ENCODE data around the gene HECW1. TPM values are rescaled to one million over a fixed set of nuclear protein-coding genes. Genes with fewer than 3 reads are reported as not detected.

Gene HECW1
- total RNA-seq, 3 donors from 2014 or later = 0.48 to 1.9 (median 0.66) TPM

GRCh38 chr7:43318188-43318770, 205.8 kb downstream of the HECW1 start:
- Histone ChIP-seq H3K27me3 (no peaks in the 10 kb centered on the region), H3K4me3 (no peak overlapping the region), H3K36me3 (no peaks in the 10 kb centered on the region), H3K27ac (peak overlapping the region in 1 of 2 donors; percentile 25), H3K9me3 (no peaks in the 10 kb centered on the region), H3K4me1 (no peaks in the 10 kb centered on the region)
- no peak for DNase-seq (ENCODE audit: low spot score in 2 of 2)
- no peak for TF ChIP-seq POLR2A (IDR thresholded peaks at IDR 0.05)
- TF ChIP-seq CTCF (IDR thresholded peaks at IDR 0.05) = no peak
- TF ChIP-seq POLR2AphosphoS5 (IDR thresholded peaks at IDR 0.05) = no peak
- intact Hi-C loops (cut with DNase I; ENCODE audit: low total_unique reads) = loop anchor here (10.0 kb wide), 1 partner anchor 947 kb away; no protein-coding TSS in a partner anchor

- TF ChIP-seq POLR2A (IDR thresholded peaks at IDR 0.05) (no peak), CTCF (IDR thresholded peaks at IDR 0.05) (no peak), POLR2AphosphoS5 (IDR thresholded peaks at IDR 0.05) (no peak)
- H3K27ac ChIP-seq = no peak overlapping the region
- intact Hi-C loops (cut with DNase I; ENCODE audit: low total_unique reads) = no loop called here
- H3K27me3 ChIP-seq = no peaks in the 10 kb centered on the region
- no peaks in the 10 kb centered on the region for H3K9me3 ChIP-seq
- no peak overlapping the region for H3K4me3 ChIP-seq
- no peak for DNase-seq (ENCODE audit: low spot score in 2 of 2)
- H3K36me3 ChIP-seq = no peaks in the 10 kb centered on the region
- no peaks in the 10 kb centered on the region for H3K4me1 ChIP-seq
Measured at GRCh38 chr7:43325595-43325994, 213.1 kb downstream of the HECW1 start.

- Histone ChIP-seq H3K36me3 (no peaks in the 10 kb centered on the region), H3K27ac (no peak overlapping the region), H3K4me1 (no peaks in the 10 kb centered on the region), H3K9me3 (no peaks in the 10 kb centered on the region), H3K27me3 (no peaks in the 10 kb centered on the region), H3K4me3 (no peak overlapping the region)
- intact Hi-C loops (cut with DNase I; ENCODE audit: low total_unique reads) = no loop called here
- TF ChIP-seq CTCF (IDR thresholded peaks at IDR 0.05) (no peak), POLR2AphosphoS5 (IDR thresholded peaks at IDR 0.05) (no peak), POLR2A (IDR thresholded peaks at IDR 0.05) (no peak)
- no peak for DNase-seq (ENCODE audit: low spot score in 2 of 2)
Measured at GRCh38 chr7:43328336-43328735, 215.9 kb downstream of the HECW1 start.

GRCh38 chr7:43328785-43329380, 216.4 kb downstream of the HECW1 start:
- intact Hi-C loops (cut with DNase I; ENCODE audit: low total_unique reads) = no loop called here
- no peaks in the 10 kb centered on the region for H3K9me3 ChIP-seq
- no peak overlapping the region for H3K27ac ChIP-seq
- no peak for DNase-seq (ENCODE audit: low spot score in 2 of 2)
- no peaks in the 10 kb centered on the region for H3K36me3 ChIP-seq
- H3K27me3 ChIP-seq = no peaks in the 10 kb centered on the region
- TF ChIP-seq POLR2A (IDR thresholded peaks at IDR 0.05) (no peak), CTCF (IDR thresholded peaks at IDR 0.05) (no peak), POLR2AphosphoS5 (IDR thresholded peaks at IDR 0.05) (no peak)
- no peak overlapping the region for H3K4me3 ChIP-seq
- H3K4me1 ChIP-seq = no peaks in the 10 kb centered on the region

GRCh38 chr7:43332193-43332796, 219.8 kb downstream of the HECW1 start:
- intact Hi-C loops (cut with DNase I; ENCODE audit: low total_unique reads) = no loop called here

More at GRCh38 chr7:43332193-43332796, 219.8 kb downstream of the HECW1 start:
- no peak for TF ChIP-seq POLR2AphosphoS5 (IDR thresholded peaks at IDR 0.05)
- TF ChIP-seq CTCF (IDR thresholded peaks at IDR 0.05) = no peak
- TF ChIP-seq POLR2A (IDR thresholded peaks at IDR 0.05) = no peak
- Histone ChIP-seq H3K4me1 (no peaks in the 10 kb centered on the region), H3K9me3 (no peaks in the 10 kb centered on the region), H3K27ac (no peak overlapping the region), H3K4me3 (no peak overlapping the region), H3K27me3 (no peaks in the 10 kb centered on the region), H3K36me3 (no peaks in the 10 kb centered on the region)
- DNase-seq (ENCODE audit: low spot score in 2 of 2) = no peak

Measured in breast epithelium (tissue), 4 donors.